Upper lobe of left lung (tissue), 4 donors: ENCODE results near the gene MAN2B2.

Experiments
- CTCF ChIP-seq, 6 experiments: fragments of 450-650 bp in 4 of 6; fragments of 200-600 bp in 2 of 6; sonication (generic) in 2 of 6; IDR thresholded peaks; one replicate each; pipeline ENCODE4 v1.5.1; 2016 to 2019; ENCODE audit warnings: antibody characterized with exemption in 6 of 6
- EP300 ChIP-seq, 4 donors: sonication (generic); formaldehyde crosslinking; IDR thresholded peaks; one replicate each; pipeline ENCODE4 v1.5.1; 2017; ENCODE audit warnings: antibody characterized with exemption in 4 of 4, control low read depth in 2 of 4
- POLR2AphosphoS5 ChIP-seq, 2 donors: sonication (generic); formaldehyde crosslinking; IDR thresholded peaks; one replicate each; pipeline ENCODE4 v1.5.1; 2017; ENCODE audit warnings: antibody characterized with exemption in 2 of 2

- no peak for TF ChIP-seq CTCF (IDR thresholded peaks at IDR 0.05)
- TF ChIP-seq POLR2AphosphoS5 (IDR thresholded peaks at IDR 0.05) = no peak
- no peak for TF ChIP-seq EP300 (IDR thresholded peaks at IDR 0.05)
Measured at GRCh38 chr4:6610856-6611430, 36.0 kb downstream of the MAN2B2 start.
